HepG2 (cell line): ENCODE results near the gene SH2D1B. TPM values are rescaled to one million over a fixed set of nuclear protein-coding genes. Genes with fewer than 3 reads are reported as not detected.

Experiments used
- ATAC-seq: fragments of 200-7000 bp; cut with Tn5 transposase; 3 replicates; pipeline ENCODE4 v1.9.1; 2020; ENCODE audit warnings: mild to moderate bottlenecking, moderate library complexity
- BruUV-seq: library from RNA; stranded (reverse); fragments of 400-500 nt; replicated peaks from 2 replicates; lab custom pipeline; 2021; lab: Mats Ljungman, UMichigan
- CTCF ChIA-PET: fragments of 300-600 bp; formaldehyde crosslinking; extraction: SDS; loops from one replicate; lab custom pipeline; 2021; ENCODE audit warnings: low total read pairs, inconsistent platforms, low intra/inter-chr PET ratio; lab: Yijun Ruan, JAX
- POLR2A ChIA-PET: fragments of 350-600 bp; sonication (Branson Sonifier 250); formaldehyde crosslinking; loops from one replicate; lab custom pipeline; 2020; ENCODE audit warnings: antibody characterized with exemption, inconsistent platforms; lab: Yijun Ruan, JAX
- DNase-seq: peaks from one replicate; pipeline ENCODE4 v3.0.0-alpha.2; 2015; ENCODE audit warnings: low spot score
- FAIRE-seq: peaks from 3 replicates; lab custom pipeline; 2011; peaks lifted over from hg19 to GRCh38; lab: Jason Lieb, UNC
- H2AFZ ChIP-seq: one replicate; pipeline ENCODE4 v1.6.1; 2011; ENCODE audit warnings: low read length, inconsistent platforms
- H3K27ac ChIP-seq: fragments of 300-600 bp; 3 replicates; pipeline ENCODE4 v1.8.0; 2011; ENCODE audit warnings: mixed run types, mild to moderate bottlenecking, mixed read lengths, low read length, inconsistent platforms; ENCODE audit not compliant: insufficient read depth; ENCODE audit errors: extremely low read length
- H3K27me3 ChIP-seq, 2 experiments: fragments of 200-600 bp in 1 of 2; 2 replicates in 1 of 2; 3 replicates in 1 of 2; pipeline versions ENCODE4 v1.6.0 to v1.8.0; 2011; ENCODE audit warnings: low read length in 2 of 2, mild to moderate bottlenecking in 2 of 2, moderate library complexity in 2 of 2, inconsistent platforms in 1 of 2; ENCODE audit not compliant: insufficient read depth in 2 of 2, control insufficient read depth in 1 of 2
- H3K36me3 ChIP-seq, 2 experiments: fragments of 200-600 bp in 1 of 2; replicated peaks in 1 of 2; 2 replicates in 1 of 2; 3 replicates in 1 of 2; pipeline versions ENCODE4 v1.5.1 to v1.8.0; 2011; ENCODE audit warnings: low read length in 2 of 2, inconsistent platforms in 1 of 2; ENCODE audit not compliant: insufficient read depth in 2 of 2, control insufficient read depth in 1 of 2
- H3K4me1 ChIP-seq: 2 replicates; pipeline ENCODE4 v1.5.1; 2012; ENCODE audit warnings: low read length, inconsistent platforms; ENCODE audit not compliant: insufficient read depth
- H3K4me2 ChIP-seq: 2 replicates; pipeline ENCODE4 v1.6.0; 2011; ENCODE audit warnings: low read depth, low read length, inconsistent platforms
- H3K4me3 ChIP-seq, 3 experiments: fragments of 200-600 bp in 1 of 3; sonication (generic), shearing (Covaris generic) in 1 of 3; replicated peaks in 1 of 3; 2 replicates each; pipeline ENCODE4 v1.5.1; 2011 to 2016; ENCODE audit warnings: low read length in 3 of 3, inconsistent platforms in 2 of 3, low read depth in 2 of 3, mild to moderate bottlenecking in 2 of 3, control low read depth in 1 of 3, mixed read lengths in 1 of 3; ENCODE audit not compliant: insufficient read depth in 1 of 3
- H3K79me2 ChIP-seq: one replicate; pipeline ENCODE4 v1.6.1; 2011; ENCODE audit warnings: low read length, inconsistent platforms; ENCODE audit not compliant: insufficient read depth
- H3K9ac ChIP-seq: 2 replicates; pipeline ENCODE4 v1.6.0; 2011; ENCODE audit warnings: mild to moderate bottlenecking, low read depth, low read length, inconsistent platforms; ENCODE audit not compliant: insufficient read depth
- H3K9me3 ChIP-seq: 2 replicates; pipeline ENCODE4 v1.5.1; 2012; ENCODE audit warnings: mild to moderate bottlenecking, low read length
- H4K20me1 ChIP-seq: 2 replicates; pipeline ENCODE4 v1.6.0; 2011; ENCODE audit warnings: inconsistent platforms, mild to moderate bottlenecking, low read length, moderate library complexity; ENCODE audit not compliant: insufficient read depth
- ARHGAP35 ChIP-seq: sonication (generic); formaldehyde crosslinking; IDR thresholded peaks from 2 replicates; pipeline ENCODE4 v1.9.0; 2022; ENCODE audit warnings: mild to moderate bottlenecking, inconsistent platforms, moderate library complexity, missing genetic modification reagents, borderline replicate concordance
- CBX2 ChIP-seq, 2 experiments: fragments of 200-600 bp in 1 of 2; sonication (generic); formaldehyde crosslinking in 1 of 2; IDR thresholded peaks; 2 replicates each; pipeline versions ENCODE4 v1.7.0 to v1.8.1; 2018 to 2022; ENCODE audit warnings: low read depth in 2 of 2, low read length in 1 of 2, mild to moderate bottlenecking in 1 of 2, missing genetic modification reagents in 1 of 2
- CENPT ChIP-seq: sonication (generic); formaldehyde crosslinking; IDR thresholded peaks from 2 replicates; pipeline ENCODE4 v1.8.0; 2022; ENCODE audit warnings: low read depth, mild to moderate bottlenecking, moderate library complexity, missing genetic modification reagents
- DMTF1 ChIP-seq: sonication (generic); formaldehyde crosslinking; IDR thresholded peaks from 2 replicates; pipeline ENCODE4 v1.4.0; 2020; ENCODE audit warnings: mild to moderate bottlenecking, missing genetic modification reagents
- HNRNPK ChIP-seq: fragments of 200-400 bp; formaldehyde crosslinking; IDR thresholded peaks from 2 replicates; pipeline ENCODE4 v1.6.1; 2018; ENCODE audit warnings: low read length, low read depth, moderate library complexity, mild to moderate bottlenecking; ENCODE audit not compliant: poor library complexity, severe bottlenecking
- JDP2 ChIP-seq: sonication (generic); formaldehyde crosslinking; IDR thresholded peaks from 2 replicates; pipeline ENCODE4 v1.8.1; 2022; ENCODE audit warnings: missing genetic modification reagents, borderline replicate concordance
- LCORL ChIP-seq, 2 experiments: fragments of 450-650 bp in 1 of 2; sonication (generic) in 1 of 2; formaldehyde crosslinking in 1 of 2; IDR thresholded peaks; 2 replicates each; pipeline versions ENCODE4 v1.5.0 to v1.6.1; 2017 to 2020; ENCODE audit warnings: antibody characterized with exemption in 1 of 2, missing genetic modification reagents in 1 of 2
- NAIF1 ChIP-seq: sonication (generic); formaldehyde crosslinking; IDR thresholded peaks from 2 replicates; pipeline ENCODE4 v1.5.0; 2020; ENCODE audit warnings: mild to moderate bottlenecking, missing genetic modification reagents, borderline replicate concordance
- SMC3 ChIP-seq: IDR thresholded peaks from 2 replicates; pipeline ENCODE4 v1.6.1; 2011; ENCODE audit warnings: low read length, improper control_type of control experiment
- STAG1 ChIP-seq: sonication (generic); formaldehyde crosslinking; IDR thresholded peaks from 2 replicates; pipeline ENCODE4 v1.4.0; 2020; ENCODE audit warnings: missing genetic modification reagents
- TEAD3 ChIP-seq: optimal IDR thresholded peaks from 2 replicates; pipeline ENCODE3; 2016; ENCODE audit warnings: borderline replicate concordance
- U2AF1 ChIP-seq: fragments of 200-400 bp; formaldehyde crosslinking; optimal IDR thresholded peaks from 2 replicates; pipeline ENCODE3; 2017; ENCODE audit warnings: mild to moderate bottlenecking, low read depth, low read length
- ZKSCAN5 ChIP-seq: sonication (generic); formaldehyde crosslinking; IDR thresholded peaks from 2 replicates; pipeline ENCODE4 v1.5.1; 2020; ENCODE audit warnings: mild to moderate bottlenecking, missing genetic modification reagents
- ZNF138 ChIP-seq: sonication (generic); formaldehyde crosslinking; IDR thresholded peaks from 2 replicates; pipeline ENCODE4 v1.5.0; 2020; ENCODE audit warnings: mild to moderate bottlenecking, low read depth, missing genetic modification reagents
- ZNF350 ChIP-seq: sonication (generic); formaldehyde crosslinking; IDR thresholded peaks from 2 replicates; pipeline ENCODE4 v1.4.0; 2020; ENCODE audit warnings: mild to moderate bottlenecking, low read depth, missing genetic modification reagents, borderline replicate concordance
- WGBS: methylation state at CpG from one replicate; pipeline ENCODE4 v1.1.6; 2017; ENCODE audit warnings: low lambda C conversion rate; 5-methylcytosine and 5-hydroxymethylcytosine counted together
- in situ Hi-C: cut with HindIII; loops from 2 replicates; pipeline ENCODE4 v1.10.0; 2017; ENCODE audit warnings: low pct_unique_long_range_greater_than_20kb; ENCODE audit not compliant: extremely low pct_ligation_motif_present
- intact Hi-C: fragments of 100-400 bp; cut with micrococcal nuclease; formaldehyde crosslinking; loops from one replicate; pipeline ENCODE4 v1.10.0; 2022; ENCODE audit not compliant: unreplicated experiment
- polyA plus RNA-seq, 8 experiments: library from polyadenylated mRNA; depleted of rRNA in 3 of 8; stranded (reverse) in 7 of 8; unstranded in 1 of 8; fragments of >200 nt; fragmentation: Illumina TruSeq in 4 of 8; extraction: Trizol in 4 of 8; gene quantifications; 2 replicates each; pipeline versions ENCODE4 v1.2.1 to v1.2.3, GENCODE V29; 2011 to 2016; ENCODE audit warnings: low read depth in 4 of 8, missing spikeins in 1 of 8, mixed read lengths in 1 of 8; ENCODE audit not compliant: insufficient read depth in 1 of 8
- total RNA-seq, 5 experiments: library from RNA; depleted of rRNA; stranded (reverse); fragments of >200 nt; fragmentation: Illumina TruSeq; extraction: Trizol; gene quantifications; 2 replicates each; pipeline ENCODE4 v1.2.3, GENCODE V29; 2016; ENCODE audit warnings: low read depth in 1 of 5
- TF ChIP-seq, protein P1 (sequence below): sonication (generic); formaldehyde crosslinking; IDR thresholded peaks from 2 replicates; pipeline ENCODE4 v1.5.0; 2020; ENCODE audit warnings: mild to moderate bottlenecking, missing genetic modification reagents, borderline replicate concordance
- TF ChIP-seq, protein P2 (sequence below): sonication (generic); formaldehyde crosslinking; IDR thresholded peaks from 2 replicates; pipeline ENCODE4 v1.5.0; 2020; ENCODE audit warnings: missing genetic modification reagents

SH2D1B gene
- total and polyA plus RNA-seq, 2 of the 13 experiments (the other 11 are each of a cell fraction or from before 2014, with no cell fraction given) = not detected

DNA sequence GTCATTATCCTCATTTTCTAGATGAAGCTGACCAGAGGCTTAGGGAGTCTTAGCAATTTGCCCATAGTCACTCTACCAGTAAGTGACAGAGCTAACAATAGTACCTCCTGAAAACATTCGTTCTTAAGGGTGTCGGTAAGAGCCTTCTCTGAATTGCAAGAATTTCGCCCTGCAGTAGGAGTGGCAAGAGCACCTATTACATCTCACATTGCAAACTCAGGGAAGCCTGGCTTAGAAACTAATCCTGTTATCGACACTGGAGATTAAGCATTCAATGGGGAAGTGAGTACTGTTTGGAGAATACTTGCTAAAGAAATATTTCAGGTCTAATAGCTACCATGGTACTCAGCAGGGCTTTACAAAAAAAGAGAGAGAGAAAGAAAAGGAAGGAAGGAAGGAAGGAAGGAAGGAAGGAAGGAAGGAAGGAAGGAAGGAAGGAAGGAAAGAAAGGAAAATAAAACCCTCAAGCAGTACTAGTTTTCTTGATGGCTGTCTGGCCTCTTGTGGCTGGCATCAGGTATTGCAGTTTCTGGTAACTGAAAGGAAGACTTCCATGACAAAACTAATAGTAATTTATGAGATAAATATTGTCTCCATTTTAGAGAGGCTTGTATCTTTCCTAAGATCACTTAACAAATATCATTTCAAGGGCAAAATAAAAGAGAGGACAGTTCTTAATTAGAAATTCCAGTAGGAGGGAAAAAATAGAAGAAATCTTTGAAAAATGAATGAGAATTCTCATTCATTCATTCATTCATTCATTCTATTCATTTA, 20.0 kb downstream of the SH2D1B start:
- H3K79me2 ChIP-seq = no peaks in the 10 kb centered on the region
- ATAC-seq = 0 out of 3 replicates have a peak, but pooled peaks have one; percentile 18
- no peak overlapping the region for H3K9ac ChIP-seq
- peaks cover 21% of the 10 kb centered on the region for H3K4me1 ChIP-seq
- intact Hi-C loops = loop anchor here (1.0 to 10.0 kb wide), 2 partner anchors 107 to 336 kb away; no protein-coding TSS in a partner anchor
- no peaks in the 10 kb centered on the region for H4K20me1 ChIP-seq
- no peaks in the 10 kb centered on the region for H3K9me3 ChIP-seq
- H3K4me3 ChIP-seq = no peak overlapping the region
- no peaks in the 10 kb centered on the region for H3K36me3 ChIP-seq
- H3K27ac ChIP-seq = no peak overlapping the region
- H3K4me2 ChIP-seq = peak overlapping the region; percentile 23; the same call in 1 of the 2 replicates
- DNase-seq = peak; percentile 28
- no peaks in the 10 kb centered on the region for H3K27me3 ChIP-seq
- FAIRE-seq = peak; percentile 40
- BruUV-seq = no TSS peak
- 57% methylated on average over 4 of the region's 4 CpGs for WGBS
- no peak overlapping the region for H2AFZ ChIP-seq
- POLR2A ChIA-PET = no interaction called here
- CTCF ChIA-PET = interaction anchor here (2.5 kb wide), 1 partner anchor 336 kb away, joined by 10 read pairs; no protein-coding TSS in a partner anchor
- in situ Hi-C loops = loop anchor here (5.0 kb wide), 1 partner anchor 335 kb away; no protein-coding TSS in a partner anchor
- TF ChIP-seq, protein P1, sequence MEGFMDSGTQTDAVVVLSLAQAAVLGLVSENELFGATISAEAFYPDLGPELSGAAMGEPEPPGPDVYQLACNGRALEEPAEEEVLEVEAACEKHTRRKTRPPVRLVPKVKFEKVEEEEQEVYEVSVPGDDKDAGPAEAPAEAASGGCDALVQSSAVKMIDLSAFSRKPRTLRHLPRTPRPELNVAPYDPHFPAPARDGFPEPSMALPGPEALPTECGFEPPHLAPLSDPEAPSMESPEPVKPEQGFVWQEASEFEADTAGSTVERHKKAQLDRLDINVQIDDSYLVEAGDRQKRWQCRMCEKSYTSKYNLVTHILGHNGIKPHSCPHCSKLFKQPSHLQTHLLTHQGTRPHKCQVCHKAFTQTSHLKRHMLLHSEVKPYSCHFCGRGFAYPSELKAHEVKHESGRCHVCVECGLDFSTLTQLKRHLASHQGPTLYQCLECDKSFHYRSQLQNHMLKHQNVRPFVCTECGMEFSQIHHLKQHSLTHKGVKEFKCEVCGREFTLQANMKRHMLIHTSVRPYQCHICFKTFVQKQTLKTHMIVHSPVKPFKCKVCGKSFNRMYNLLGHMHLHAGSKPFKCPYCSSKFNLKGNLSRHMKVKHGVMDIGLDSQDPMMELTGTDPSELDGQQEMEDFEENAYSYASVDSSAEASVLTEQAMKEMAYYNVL (CRISPR knock-in tag) = no peak
- peak; percentile 34 for TF ChIP-seq TEAD3 (CRISPR knock-in tag)
- TF ChIP-seq CBX2 (IDR thresholded peaks at IDR 0.05; ENCODE audit: low read depth, low read length) = no peak
- TF ChIP-seq CBX2 (CRISPR knock-in tag; IDR thresholded peaks at IDR 0.05; ENCODE audit: low read depth) = no peak
- no peak for TF ChIP-seq CENPT
- TF ChIP-seq SMC3 = peak; percentile 60
- TF ChIP-seq, protein P2, sequence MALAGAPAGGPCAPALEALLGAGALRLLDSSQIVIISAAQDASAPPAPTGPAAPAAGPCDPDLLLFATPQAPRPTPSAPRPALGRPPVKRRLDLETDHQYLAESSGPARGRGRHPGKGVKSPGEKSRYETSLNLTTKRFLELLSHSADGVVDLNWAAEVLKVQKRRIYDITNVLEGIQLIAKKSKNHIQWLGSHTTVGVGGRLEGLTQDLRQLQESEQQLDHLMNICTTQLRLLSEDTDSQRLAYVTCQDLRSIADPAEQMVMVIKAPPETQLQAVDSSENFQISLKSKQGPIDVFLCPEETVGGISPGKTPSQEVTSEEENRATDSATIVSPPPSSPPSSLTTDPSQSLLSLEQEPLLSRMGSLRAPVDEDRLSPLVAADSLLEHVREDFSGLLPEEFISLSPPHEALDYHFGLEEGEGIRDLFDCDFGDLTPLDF (CRISPR knock-in tag) = no peak
- TF ChIP-seq STAG1 (CRISPR knock-in tag) = peak; percentile 83
- no peak for TF ChIP-seq JDP2
- no peak for TF ChIP-seq DMTF1 (CRISPR knock-in tag)
- TF ChIP-seq ARHGAP35 (CRISPR knock-in tag) = no peak
- no peak for TF ChIP-seq ZKSCAN5 (CRISPR knock-in tag)
- TF ChIP-seq LCORL (IDR thresholded peaks at IDR 0.05) = no peak
- TF ChIP-seq LCORL (CRISPR knock-in tag; IDR thresholded peaks at IDR 0.05) = no peak
- TF ChIP-seq HNRNPK = peak; percentile 30
- no peak for TF ChIP-seq NAIF1 (CRISPR knock-in tag)
- TF ChIP-seq ZNF138 (CRISPR knock-in tag) = no peak
- peak; percentile 85 for TF ChIP-seq U2AF1
- no peak for TF ChIP-seq ZNF350 (CRISPR knock-in tag)
